NB4 (cell line): Measurements from ENCODE around the gene CYP4Z1.
"Not testable (repeated sequence)": the region's sequence is repeated elsewhere in the genome, so short reads cannot be mapped to it uniquely, and the experiment has no call there.

Experiments
- CTCF ChIP-seq: IDR thresholded peaks from one replicate; pipeline ENCODE4 v1.5.1; 2012; ENCODE audit warnings: low read depth, low read length
- MYC ChIP-seq: IDR thresholded peaks from 2 replicates; pipeline ENCODE4 v1.6.1; 2011; ENCODE audit warnings: low read depth, low read length

- not testable (repeated sequence) for TF ChIP-seq MYC, CTCF
Measured at GRCh38 chr1:47091476-47091875, 24.4 kb downstream of the CYP4Z1 start.
